Activated CD8-positive, alpha-beta memory T cell treated with anti-CD3 and anti-CD28 coated beads, Interleukin-2, amount 50 U/mL, for 1 hour (primary cell): ENCODE results near the gene TJP3.

Experiments used
- DNase-seq: peaks from one replicate; pipeline ENCODE4 v3.0.0-alpha.2; 2020; ENCODE audit errors: extremely low read depth

The TJP3 gene

GRCh38 chr19:3670796-3671679 is 37.1 kb upstream of the TJP3 start:
- DNase-seq = no peak

GRCh38 chr19:3671680-3672574 is 36.3 kb upstream of the TJP3 start:
- no peak for DNase-seq

- no peak for DNase-seq
These were observed 35.6 kb upstream of the TJP3 start for GRCh38 chr19:3672575-3672948.

- DNase-seq = no peak
These were observed 35.2 kb upstream of the TJP3 start for GRCh38 chr19:3672993-3673392.

GRCh38 chr19:3673506-3674439 is 34.4 kb upstream of the TJP3 start:
- DNase-seq = no peak

GRCh38 chr19:3674784-3675543 is 33.2 kb upstream of the TJP3 start:
- DNase-seq = no peak

GRCh38 chr19:3678188-3678587 is 30.0 kb upstream of the TJP3 start:
- no peak for DNase-seq

- no peak for DNase-seq
These were observed 29.0 kb upstream of the TJP3 start for GRCh38 chr19:3679138-3679537.

GRCh38 chr19:3679581-3679980 is 28.6 kb upstream of the TJP3 start:
- DNase-seq = no peak

GRCh38 chr19:3680939-3681338 is 27.2 kb upstream of the TJP3 start:
- no peak for DNase-seq

- DNase-seq = no peak
These were observed 25.9 kb upstream of the TJP3 start for GRCh38 chr19:3682286-3682685.

GRCh38 chr19:3682741-3683404 is 25.3 kb upstream of the TJP3 start:
- no peak for DNase-seq

- no peak for DNase-seq
These were observed 24.7 kb upstream of the TJP3 start for GRCh38 chr19:3683405-3684053.

- DNase-seq = no peak
These were observed 23.9 kb upstream of the TJP3 start for GRCh38 chr19:3684054-3684816.

GRCh38 chr19:3684817-3685410 is 23.3 kb upstream of the TJP3 start:
- DNase-seq = no peak

- no peak for DNase-seq
These were observed 20.8 kb upstream of the TJP3 start for GRCh38 chr19:3687393-3687773.

GRCh38 chr19:3687774-3688706 is 20.1 kb upstream of the TJP3 start:
- DNase-seq = no peak
